ENCODE results near the gene MT1G.

Gene MT1G

GRCh38 chr16:56641166-56641565 lies 26.7 kb downstream of the MT1G start:
- H3K27ac Mint-ChIP-seq: no peak overlapping the region
- H3K27me3 Mint-ChIP-seq: peaks cover 53% of the 10 kb centered on the region
- H3K4me1 Mint-ChIP-seq: peaks cover 31% of the 10 kb centered on the region
- no peaks in the 10 kb centered on the region for H3K9me3 Mint-ChIP-seq
- no peak for DNase-seq
- no peak for ATAC-seq
- no peak overlapping the region for H3K4me3 Mint-ChIP-seq
- H3K36me3 Mint-ChIP-seq (ENCODE audit: low read depth): no peaks in the 10 kb centered on the region

DNA sequence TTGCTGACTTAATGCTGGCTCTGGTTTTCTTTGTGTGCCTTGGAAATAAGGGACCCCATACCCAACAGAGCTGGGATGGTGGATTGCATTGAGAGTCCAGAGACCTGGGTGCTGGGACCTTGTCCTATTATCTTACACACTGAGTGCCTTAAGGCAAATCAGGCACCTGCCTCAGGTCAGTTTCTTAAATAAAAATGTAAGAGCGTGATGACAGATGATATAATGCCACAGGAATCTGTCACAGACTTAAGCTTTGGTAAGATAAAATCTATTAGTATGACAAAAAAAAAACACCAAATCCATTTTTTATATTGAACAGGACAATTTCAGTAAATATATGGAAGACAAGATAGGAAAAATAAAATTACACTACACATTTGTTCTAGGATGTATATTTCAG lies 27.8 kb downstream of the MT1G start:
- ATAC-seq (no peak), DNase-seq (no peak)
- H3K9me3 Mint-ChIP-seq: no peaks in the 10 kb centered on the region
- H3K4me3 Mint-ChIP-seq: no peak overlapping the region
- no peaks in the 10 kb centered on the region for H3K36me3 Mint-ChIP-seq (ENCODE audit: low read depth)
- H3K27me3 Mint-ChIP-seq: peaks cover 58% of the 10 kb centered on the region
- peaks cover 35% of the 10 kb centered on the region for H3K4me1 Mint-ChIP-seq
- no peak overlapping the region for H3K27ac Mint-ChIP-seq

- Mint-ChIP-seq H3K9me3 (no peaks in the 10 kb centered on the region), H3K27me3 (peaks cover 68% of the 10 kb centered on the region), H3K36me3 (ENCODE audit: low read depth) (no peaks in the 10 kb centered on the region), H3K4me1 (peaks cover 34% of the 10 kb centered on the region), H3K27ac (no peak overlapping the region), H3K4me3 (no peak overlapping the region)
- no peak for DNase-seq
- ATAC-seq: no peak
Measured at GRCh38 chr16:56639045-56639444, 28.8 kb downstream of the MT1G start.

- ATAC-seq (peak; percentile 38), DNase-seq (no peak)
- Mint-ChIP-seq H3K4me1 (peaks cover 24% of the 10 kb centered on the region), H3K9me3 (no peaks in the 10 kb centered on the region), H3K27ac (no peak within 1 kb of the TSS), H3K27me3 (peaks cover 77% of the 10 kb centered on the region), H3K4me3 (peak within 1 kb of the TSS; percentile 65), H3K36me3 (ENCODE audit: low read depth) (no peaks in the 10 kb centered on the region)
Measured at GRCh38 chr16:56637814-56638750, 29.8 kb downstream of the MT1G start, which contains the start of gene MT1A. MT1A (plus strand) TSS chr16:56638666; CDS start chr16:56638739, 73 bp downstream.

DNA sequence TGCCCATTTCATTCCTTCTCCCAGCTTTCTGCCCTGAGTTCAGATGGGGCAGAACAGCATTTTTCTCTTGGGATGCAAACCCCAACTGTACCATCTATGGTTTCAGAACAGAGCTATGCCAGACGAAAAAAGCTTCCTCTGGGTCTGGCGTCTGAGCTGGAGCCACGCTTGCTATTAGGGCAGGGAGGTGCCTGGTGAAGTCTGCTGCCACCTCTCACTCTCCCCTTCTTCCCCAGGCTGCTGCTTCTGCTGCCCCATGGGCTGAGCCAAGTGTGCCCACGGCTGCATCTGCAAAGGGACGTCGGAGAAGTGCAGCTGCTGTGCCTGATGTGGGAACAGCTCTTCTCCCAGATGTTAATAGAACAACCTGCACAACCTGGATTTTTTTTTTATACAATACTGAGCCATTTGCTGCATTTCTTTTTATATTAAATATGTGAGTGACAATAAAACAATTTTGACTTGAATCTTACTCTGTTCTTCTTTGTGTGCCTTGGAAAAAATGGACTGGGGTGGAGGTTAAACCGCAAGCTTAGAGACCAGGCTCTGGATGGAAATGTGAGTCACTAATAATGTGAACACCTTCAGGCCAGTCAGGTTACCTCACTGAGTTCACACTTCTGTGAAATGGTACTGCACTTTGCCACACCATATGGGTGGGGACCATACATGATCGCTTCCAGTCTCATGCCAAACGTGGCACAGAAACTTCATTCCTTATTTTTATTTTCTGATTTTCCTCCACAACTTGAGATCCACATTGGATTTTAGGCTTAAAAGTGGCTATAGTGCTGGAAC lies 31.1 kb downstream of the MT1G start:
- Mint-ChIP-seq H3K36me3 (ENCODE audit: low read depth) (no peaks in the 10 kb centered on the region), H3K4me1 (peaks cover 22% of the 10 kb centered on the region), H3K9me3 (no peaks in the 10 kb centered on the region), H3K27me3 (peaks cover 86% of the 10 kb centered on the region), H3K27ac (no peak overlapping the region), H3K4me3 (no peak overlapping the region)
- ATAC-seq (no peak), DNase-seq (no peak)

GRCh38 chr16:56635441-56635967 lies 32.4 kb downstream of the MT1G start:
- Mint-ChIP-seq H3K4me3 (peak overlapping the region; percentile 53), H3K27me3 (peaks cover 88% of the 10 kb centered on the region), H3K9me3 (no peaks in the 10 kb centered on the region), H3K36me3 (ENCODE audit: low read depth) (no peaks in the 10 kb centered on the region), H3K27ac (no peak overlapping the region), H3K4me1 (peaks cover 24% of the 10 kb centered on the region)
- no peak for ATAC-seq
- DNase-seq: peak; percentile 20

GRCh38 chr16:56634715-56635440 lies 33.0 kb downstream of the MT1G start:
- peak overlapping the region; percentile 64 for H3K4me3 Mint-ChIP-seq
- H3K4me1 Mint-ChIP-seq: peaks cover 26% of the 10 kb centered on the region
- no peaks in the 10 kb centered on the region for H3K9me3 Mint-ChIP-seq
- H3K27ac Mint-ChIP-seq: no peak overlapping the region
- H3K36me3 Mint-ChIP-seq (ENCODE audit: low read depth): no peaks in the 10 kb centered on the region
- DNase-seq: no peak
- no peak for ATAC-seq
- H3K27me3 Mint-ChIP-seq: peaks cover 87% of the 10 kb centered on the region

DNA sequence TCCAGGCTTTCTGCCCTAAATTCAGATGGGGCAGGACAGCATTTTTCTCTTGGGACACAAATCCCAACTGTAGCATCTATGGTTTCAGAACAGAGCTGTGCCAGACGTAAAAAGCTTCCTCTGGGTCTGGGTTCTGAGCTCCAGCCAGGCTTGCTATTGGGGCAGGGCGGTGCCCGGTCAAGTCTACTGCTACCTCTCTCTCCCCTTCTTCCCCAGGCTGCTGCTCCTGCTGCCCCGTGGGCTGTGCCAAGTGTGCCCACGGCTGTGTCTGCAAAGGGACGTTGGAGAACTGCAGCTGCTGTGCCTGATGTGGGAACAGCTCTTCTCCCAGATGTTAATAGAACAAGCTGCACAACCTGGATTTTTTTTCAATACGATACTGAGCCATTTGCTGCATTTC lies 34.3 kb downstream of the MT1G start:
- no peak overlapping the region for H3K27ac Mint-ChIP-seq
- ATAC-seq (no peak), DNase-seq (no peak)
- H3K4me1 Mint-ChIP-seq: peaks cover 27% of the 10 kb centered on the region
- peaks cover 78% of the 10 kb centered on the region for H3K27me3 Mint-ChIP-seq
- H3K4me3 Mint-ChIP-seq: no peak overlapping the region
- H3K36me3 Mint-ChIP-seq (ENCODE audit: low read depth): no peaks in the 10 kb centered on the region
- H3K9me3 Mint-ChIP-seq: no peaks in the 10 kb centered on the region

GRCh38 chr16:56632848-56633365 lies 35.0 kb downstream of the MT1G start:
- H3K27me3 Mint-ChIP-seq: peaks cover 74% of the 10 kb centered on the region

DNA sequence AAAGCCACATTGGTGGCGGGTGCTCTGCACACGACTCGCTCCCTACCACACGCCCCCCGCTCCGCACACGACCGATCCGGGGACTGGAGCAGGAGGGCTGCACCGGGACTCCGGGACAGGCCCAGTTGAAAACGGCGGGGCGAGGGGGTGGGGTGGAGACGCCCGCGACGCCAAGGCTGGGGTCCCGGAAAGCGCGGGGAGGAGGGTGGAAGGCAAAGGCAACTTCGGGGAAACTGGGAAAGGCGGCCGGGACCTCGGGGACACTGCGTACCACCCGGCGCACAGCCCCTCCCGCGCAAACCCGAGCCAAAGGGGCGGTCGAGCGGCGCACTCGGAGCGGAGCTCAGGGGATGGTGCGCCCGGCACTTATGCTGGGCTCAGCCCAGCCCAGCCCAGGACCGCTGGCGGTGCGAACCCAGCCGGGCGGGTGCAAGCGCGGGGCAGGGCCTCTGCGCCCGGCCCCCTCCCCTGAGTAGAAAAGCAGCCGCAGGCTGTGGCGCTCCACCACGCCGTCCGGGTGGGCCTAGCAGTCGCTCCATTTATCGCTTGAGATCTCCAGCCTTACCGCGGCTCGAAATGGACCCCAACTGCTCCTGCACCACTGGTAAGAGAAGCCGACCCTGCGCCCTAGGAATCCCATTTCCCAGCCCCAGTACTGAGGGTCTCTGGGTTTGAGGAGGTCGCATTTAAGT lies 35.6 kb downstream of the MT1G start, which contains the start of gene MT1M:
Gene MT1M (plus strand): TSS at position 504 of the 692 bp plus-strand sequence. CDS start 73 bp downstream, at position 577.
- DNase-seq (no peak), ATAC-seq (peak; percentile 27)
- Mint-ChIP-seq H3K27me3 (peaks cover 68% of the 10 kb centered on the region), H3K9me3 (no peaks in the 10 kb centered on the region), H3K36me3 (ENCODE audit: low read depth) (no peaks in the 10 kb centered on the region), H3K4me1 (peaks cover 21% of the 10 kb centered on the region), H3K4me3 (peak within 1 kb of the TSS; percentile 65), H3K27ac (no peak within 1 kb of the TSS)

More at GRCh38 chr16:56632848-56633365, 35.0 kb downstream of the MT1G start:
- no peak for DNase-seq
- H3K9me3 Mint-ChIP-seq: no peaks in the 10 kb centered on the region
- peaks cover 24% of the 10 kb centered on the region for H3K4me1 Mint-ChIP-seq
- no peak overlapping the region for H3K27ac Mint-ChIP-seq
- peak overlapping the region; percentile 65 for H3K4me3 Mint-ChIP-seq
- H3K36me3 Mint-ChIP-seq (ENCODE audit: low read depth): no peaks in the 10 kb centered on the region
- no peak for ATAC-seq

- Mint-ChIP-seq H3K4me3 (peak overlapping the region; percentile 65), H3K27ac (no peak overlapping the region), H3K4me1 (peaks cover 21% of the 10 kb centered on the region), H3K36me3 (ENCODE audit: low read depth) (no peaks in the 10 kb centered on the region), H3K27me3 (peaks cover 66% of the 10 kb centered on the region), H3K9me3 (no peaks in the 10 kb centered on the region)
- ATAC-seq (no peak), DNase-seq (no peak)
Measured at GRCh38 chr16:56631832-56632155, 36.1 kb downstream of the MT1G start.

GRCh38 chr16:56631197-56631596 lies 36.7 kb downstream of the MT1G start:
- DNase-seq (no peak), ATAC-seq (no peak)
- Mint-ChIP-seq H3K27me3 (peaks cover 61% of the 10 kb centered on the region), H3K36me3 (ENCODE audit: low read depth) (no peaks in the 10 kb centered on the region), H3K4me3 (no peak overlapping the region), H3K4me1 (peaks cover 23% of the 10 kb centered on the region), H3K27ac (no peak overlapping the region), H3K9me3 (no peaks in the 10 kb centered on the region)

DNA sequence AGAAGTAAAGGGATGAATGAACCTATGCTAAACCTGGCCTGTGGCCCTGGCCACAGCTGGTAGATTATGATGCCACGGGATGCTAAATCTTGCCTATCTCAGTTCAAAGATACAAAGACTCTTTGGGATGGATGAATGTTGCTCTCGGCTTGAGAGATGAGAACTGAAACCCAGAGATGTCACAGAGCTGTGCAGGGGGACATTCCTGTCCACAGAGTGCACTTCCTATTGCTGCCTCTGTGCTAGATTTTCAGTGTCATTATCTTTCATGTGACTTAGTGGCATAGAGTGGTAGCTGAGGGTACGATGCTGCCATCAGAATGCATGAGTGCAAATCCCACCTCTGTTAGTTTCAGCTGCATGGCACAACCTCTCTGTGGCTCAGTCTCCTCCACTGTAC lies 37.7 kb downstream of the MT1G start:
- DNase-seq (no peak), ATAC-seq (no peak)
- peaks cover 53% of the 10 kb centered on the region for H3K27me3 Mint-ChIP-seq
- H3K9me3 Mint-ChIP-seq: no peaks in the 10 kb centered on the region
- peaks cover 26% of the 10 kb centered on the region for H3K4me1 Mint-ChIP-seq
- no peak overlapping the region for H3K4me3 Mint-ChIP-seq
- H3K27ac Mint-ChIP-seq: no peak overlapping the region
- no peaks in the 10 kb centered on the region for H3K36me3 Mint-ChIP-seq (ENCODE audit: low read depth)

All from activated naive CD8-positive, alpha-beta T cell treated with anti-CD3 and anti-CD28 coated beads, Interleukin-2, amount 50 U/mL, for 24 hours (primary cell).